Central memory CD8-positive, alpha-beta T cell (primary cell): Measurements from ENCODE around the gene TSPAN18.

Source experiments
- ATAC-seq: fragments of 150-1000 bp; cut with Tn5 transposase; replicated peaks from 2 replicates; pipeline ENCODE4 v1.10.0; 2022; ENCODE audit warnings: mild to moderate bottlenecking, moderate FRiP score, moderate number of reproducible peaks; ENCODE audit not compliant: poor library complexity, severe bottlenecking; ENCODE audit errors: extremely low read depth
- DNase-seq, 2 donors: peaks; one replicate each; pipeline ENCODE4 v3.0.0; 2021; ENCODE audit warnings: low spot score in 2 of 2
- H3K27ac Mint-ChIP-seq: one replicate; pipeline ENCODE4 v1.8.0; 2022; ENCODE audit warnings: low read depth, mild to moderate bottlenecking, moderate library complexity, mixed read lengths
- H3K27me3 Mint-ChIP-seq: one replicate; pipeline ENCODE4 v1.8.0; 2022; ENCODE audit warnings: mixed read lengths
- H3K36me3 Mint-ChIP-seq: one replicate; pipeline ENCODE4 v1.8.0; 2022; ENCODE audit warnings: mild to moderate bottlenecking, moderate library complexity, mixed read lengths; ENCODE audit not compliant: insufficient read depth
- H3K4me1 Mint-ChIP-seq: one replicate; pipeline ENCODE4 v1.8.0; 2022; ENCODE audit warnings: mixed read lengths
- H3K4me3 Mint-ChIP-seq: one replicate; pipeline ENCODE4 v1.8.0; 2022; ENCODE audit warnings: mild to moderate bottlenecking, moderate library complexity, mixed read lengths
- H3K9me3 Mint-ChIP-seq: one replicate; pipeline ENCODE4 v1.8.0; 2022; ENCODE audit warnings: mixed read lengths

The TSPAN18 gene

DNA sequence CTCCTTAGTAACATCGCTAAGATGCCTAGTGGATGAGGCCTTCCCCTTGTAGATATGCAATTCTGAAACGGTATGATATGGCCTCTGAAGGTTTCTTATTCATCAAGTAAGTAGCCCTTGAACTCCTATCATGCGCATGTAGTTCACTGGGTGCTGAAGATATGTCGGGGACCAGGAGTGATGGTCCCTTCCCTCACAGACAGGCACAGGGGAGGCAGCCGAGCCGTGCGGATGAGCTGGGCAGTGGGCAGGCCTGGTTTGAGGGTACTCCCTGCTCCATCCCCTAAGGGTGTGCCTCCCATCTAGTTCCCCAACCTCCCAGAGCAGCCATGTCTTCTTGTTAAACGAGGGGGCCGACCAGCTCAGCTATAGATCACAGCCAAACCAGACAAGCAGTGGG lies 183.8 kb downstream of the TSPAN18 start:
- H3K27ac Mint-ChIP-seq, result no peak overlapping the region
- H3K9me3 Mint-ChIP-seq, result no peaks in the 10 kb centered on the region
- no peak for DNase-seq
- H3K4me1 Mint-ChIP-seq, result no peaks in the 10 kb centered on the region
- ATAC-seq, result no peak
- H3K36me3 Mint-ChIP-seq, result peaks cover 6% of the 10 kb centered on the region
- H3K4me3 Mint-ChIP-seq, result no peak overlapping the region
- no peaks in the 10 kb centered on the region for H3K27me3 Mint-ChIP-seq

DNA sequence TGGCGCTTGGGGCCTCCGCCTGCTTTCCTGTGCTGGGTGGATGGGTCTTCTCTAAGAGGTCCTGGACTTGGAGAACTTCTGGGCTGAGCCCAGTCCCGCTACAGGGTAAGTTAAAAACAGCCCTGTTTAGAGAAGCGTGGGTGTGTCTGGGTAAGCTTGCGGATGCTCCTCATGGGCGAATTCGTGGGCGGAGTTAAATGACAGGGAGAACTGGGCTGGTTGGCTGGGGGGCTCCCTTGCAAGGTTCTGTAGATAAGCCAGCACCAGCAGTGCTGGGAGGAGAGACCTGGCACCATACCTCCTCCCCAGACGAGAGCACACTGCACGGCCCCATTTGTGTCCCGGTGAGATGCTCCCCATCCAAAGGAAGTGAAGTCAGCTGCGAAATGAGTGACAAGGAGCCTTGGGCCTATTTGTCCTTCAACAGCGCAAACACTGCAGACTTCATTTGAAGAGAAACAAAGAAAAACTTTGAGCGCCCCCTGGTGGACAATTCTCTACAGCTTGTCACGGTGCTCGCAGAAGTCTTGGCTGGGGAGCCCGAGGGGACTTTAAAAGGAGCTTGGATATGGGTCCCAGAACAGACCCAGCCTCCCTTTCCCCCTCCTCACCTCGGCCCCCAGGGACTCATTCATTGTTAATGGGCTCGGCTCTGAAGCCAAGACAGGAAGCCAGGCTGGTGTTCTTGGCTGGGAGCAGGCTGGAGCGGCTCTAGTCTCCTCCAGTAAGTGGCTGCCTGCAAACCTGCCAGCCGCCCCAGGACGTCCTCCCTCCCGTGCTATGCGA lies 184.5 kb downstream of the TSPAN18 start:
- DNase-seq, result peak; percentile 73 to 84
- Mint-ChIP-seq H3K9me3 (no peaks in the 10 kb centered on the region), H3K4me1 (no peaks in the 10 kb centered on the region), H3K27me3 (no peaks in the 10 kb centered on the region), H3K36me3 (peaks cover 6% of the 10 kb centered on the region), H3K27ac (no peak overlapping the region), H3K4me3 (no peak overlapping the region)
- peak; percentile 74 for ATAC-seq

DNA sequence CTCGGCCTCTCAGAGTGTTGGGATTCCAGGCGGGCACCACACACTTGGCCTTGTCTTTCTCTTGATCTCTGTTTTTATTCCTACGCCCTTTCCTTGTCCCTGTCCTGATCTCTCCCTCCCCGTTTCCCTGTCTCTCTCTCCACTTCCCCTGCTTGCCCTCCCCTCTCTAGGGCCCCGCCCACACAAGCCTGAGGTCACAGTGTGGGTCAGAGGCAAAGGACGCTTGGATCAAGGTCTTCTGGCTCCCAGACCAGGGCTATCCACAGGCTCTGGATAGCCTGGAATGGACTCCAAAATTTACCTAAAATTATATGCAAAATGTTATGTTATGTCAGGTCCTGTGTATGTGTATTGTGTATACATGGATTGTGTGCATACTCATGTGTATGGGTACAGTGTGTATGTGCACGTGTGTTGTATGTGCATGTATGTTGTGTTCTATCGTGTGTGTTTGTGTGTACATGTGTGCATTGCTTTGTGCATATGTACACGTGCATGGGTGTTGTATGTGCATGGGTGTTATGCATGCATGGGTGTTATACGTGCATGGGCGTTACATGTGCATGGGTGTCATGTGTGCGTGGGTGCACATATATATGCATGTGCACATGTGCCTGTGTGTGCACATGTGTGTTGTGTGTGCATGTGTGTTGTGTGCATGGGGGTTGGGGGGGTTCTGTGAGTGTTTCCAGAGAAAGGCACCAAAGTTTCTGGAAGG lies 185.7 kb downstream of the TSPAN18 start:
- no peaks in the 10 kb centered on the region for H3K9me3 Mint-ChIP-seq
- DNase-seq (no peak), ATAC-seq (no peak)
- peaks cover 6% of the 10 kb centered on the region for H3K36me3 Mint-ChIP-seq
- no peak overlapping the region for H3K4me3 Mint-ChIP-seq
- H3K27ac Mint-ChIP-seq, result no peak overlapping the region
- no peaks in the 10 kb centered on the region for H3K27me3 Mint-ChIP-seq
- no peaks in the 10 kb centered on the region for H3K4me1 Mint-ChIP-seq

DNA sequence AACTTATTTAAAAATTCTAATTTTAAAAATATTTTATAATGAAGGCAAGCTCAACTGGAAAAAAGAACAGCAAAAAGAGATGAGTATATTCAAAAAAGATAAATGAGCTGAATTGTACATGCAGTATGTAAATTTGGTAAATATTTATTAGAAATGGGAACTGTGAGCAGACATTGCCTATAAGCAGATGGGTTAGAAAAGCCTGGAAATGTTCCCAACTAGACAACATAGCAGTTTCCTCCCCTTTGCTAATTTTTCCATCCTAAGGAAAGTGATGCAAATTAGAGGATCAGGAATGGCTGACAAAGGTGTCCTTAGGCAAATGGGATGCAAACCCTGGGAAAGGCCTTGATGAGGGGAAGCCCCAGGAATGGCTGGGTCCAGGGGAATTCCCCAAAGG lies 186.7 kb downstream of the TSPAN18 start:
- no peak for ATAC-seq
- no peaks in the 10 kb centered on the region for H3K9me3 Mint-ChIP-seq
- H3K27ac Mint-ChIP-seq, result no peak overlapping the region
- H3K27me3 Mint-ChIP-seq, result no peaks in the 10 kb centered on the region
- DNase-seq, result no peak
- no peaks in the 10 kb centered on the region for H3K4me1 Mint-ChIP-seq
- H3K4me3 Mint-ChIP-seq, result no peak overlapping the region
- peaks cover 4% of the 10 kb centered on the region for H3K36me3 Mint-ChIP-seq

DNA sequence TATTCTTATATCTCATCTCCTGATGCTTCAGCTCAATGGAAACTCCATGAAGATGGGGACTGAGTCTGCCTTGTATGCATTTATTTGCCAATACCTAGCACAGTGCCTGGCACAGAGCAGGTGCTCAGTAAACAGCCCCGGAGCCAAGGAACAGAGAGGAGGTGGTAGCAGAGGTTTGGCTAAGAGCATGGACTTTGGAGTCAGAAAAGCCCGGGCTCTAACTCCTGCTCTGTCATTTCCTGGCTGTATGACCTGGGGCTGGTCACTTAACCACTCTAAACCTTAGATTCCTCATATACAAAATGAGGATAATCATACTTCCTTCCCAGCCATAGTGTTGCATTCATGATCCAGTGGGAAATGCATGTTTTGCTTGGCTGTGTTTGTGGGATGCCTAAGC lies 187.3 kb downstream of the TSPAN18 start:
- ATAC-seq, result no peak
- no peaks in the 10 kb centered on the region for H3K9me3 Mint-ChIP-seq
- H3K36me3 Mint-ChIP-seq, result peaks cover 4% of the 10 kb centered on the region
- H3K4me1 Mint-ChIP-seq, result no peaks in the 10 kb centered on the region
- no peak for DNase-seq
- no peak overlapping the region for H3K4me3 Mint-ChIP-seq
- no peaks in the 10 kb centered on the region for H3K27me3 Mint-ChIP-seq
- H3K27ac Mint-ChIP-seq, result no peak overlapping the region

DNA sequence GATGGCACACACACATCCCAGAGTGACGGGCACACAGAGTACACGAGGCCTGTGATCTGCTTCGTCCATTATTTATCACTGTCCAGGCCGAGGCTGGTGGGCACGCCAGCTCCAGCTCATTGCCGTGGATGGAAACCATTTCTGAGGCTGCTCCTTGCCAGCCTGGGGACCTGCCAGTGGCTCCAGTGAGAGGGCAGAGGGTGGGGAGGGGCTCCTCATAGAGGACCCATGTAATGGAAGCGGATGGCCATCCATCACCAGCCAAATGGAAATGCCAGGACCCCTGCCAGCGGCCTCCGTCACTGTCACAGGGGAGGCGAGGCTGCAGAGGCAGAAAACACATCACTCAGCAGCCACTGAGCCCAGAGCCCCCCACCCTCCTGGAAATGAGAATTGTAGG lies 188.2 kb downstream of the TSPAN18 start:
- H3K27me3 Mint-ChIP-seq, result no peaks in the 10 kb centered on the region
- no peaks in the 10 kb centered on the region for H3K9me3 Mint-ChIP-seq
- ATAC-seq, result no peak
- no peaks in the 10 kb centered on the region for H3K4me1 Mint-ChIP-seq
- DNase-seq, result no peak
- peaks cover 4% of the 10 kb centered on the region for H3K36me3 Mint-ChIP-seq
- H3K4me3 Mint-ChIP-seq, result no peak overlapping the region
- no peak overlapping the region for H3K27ac Mint-ChIP-seq

DNA sequence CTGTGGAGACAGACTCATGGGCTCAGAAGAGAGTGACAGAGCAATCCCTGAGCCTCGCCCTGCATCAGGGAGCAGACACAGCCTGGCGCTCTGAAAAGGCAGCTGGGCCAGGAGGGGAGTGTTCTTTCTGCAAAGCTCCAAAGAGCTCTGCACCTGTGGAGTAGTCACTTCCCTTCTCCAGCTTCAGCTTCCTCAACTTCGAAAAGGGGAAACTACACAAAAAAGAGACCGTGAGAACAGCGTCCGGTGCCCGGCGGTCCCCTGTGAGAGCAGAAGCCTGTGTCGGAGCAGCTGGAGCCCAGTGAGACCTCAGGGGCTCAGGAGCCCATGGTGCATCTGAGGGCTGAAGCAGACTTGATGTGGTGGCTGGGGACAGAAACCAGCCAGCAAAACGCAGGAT lies 188.9 kb downstream of the TSPAN18 start:
- Mint-ChIP-seq H3K9me3 (no peaks in the 10 kb centered on the region), H3K4me3 (no peak overlapping the region)
- peak; percentile 25 for ATAC-seq

DNA sequence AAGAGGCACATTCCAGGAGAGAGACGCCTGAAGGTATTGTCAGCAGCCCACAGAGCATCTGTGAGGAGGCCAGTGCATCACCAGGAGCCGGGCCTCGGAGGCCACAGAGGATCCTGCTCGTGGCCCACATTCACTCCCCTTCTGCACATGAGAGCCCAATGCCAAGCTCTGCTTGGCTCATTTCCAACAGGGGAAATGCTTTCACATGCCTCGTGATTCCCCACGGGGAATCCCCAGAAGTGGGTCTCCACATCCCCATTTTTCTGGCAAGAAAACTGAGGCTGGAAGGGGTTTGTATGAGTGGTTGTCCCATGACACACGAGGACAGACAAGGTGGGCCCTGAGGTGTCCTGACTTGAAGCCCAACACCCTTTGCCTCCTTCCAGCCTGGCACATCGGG lies 189.6 kb downstream of the TSPAN18 start:
- no peak for DNase-seq
- ATAC-seq, result no peak
- H3K4me3 Mint-ChIP-seq, result no peak overlapping the region
- no peaks in the 10 kb centered on the region for H3K9me3 Mint-ChIP-seq
- no peak overlapping the region for H3K27ac Mint-ChIP-seq
- H3K36me3 Mint-ChIP-seq, result peaks cover 3% of the 10 kb centered on the region
- no peaks in the 10 kb centered on the region for H3K27me3 Mint-ChIP-seq
- no peaks in the 10 kb centered on the region for H3K4me1 Mint-ChIP-seq

More for the DNA sequence above, 188.9 kb downstream of the TSPAN18 start:
- no peak for DNase-seq
- Mint-ChIP-seq H3K27ac (no peak overlapping the region), H3K4me1 (no peaks in the 10 kb centered on the region), H3K36me3 (peaks cover 4% of the 10 kb centered on the region), H3K27me3 (no peaks in the 10 kb centered on the region)

DNA sequence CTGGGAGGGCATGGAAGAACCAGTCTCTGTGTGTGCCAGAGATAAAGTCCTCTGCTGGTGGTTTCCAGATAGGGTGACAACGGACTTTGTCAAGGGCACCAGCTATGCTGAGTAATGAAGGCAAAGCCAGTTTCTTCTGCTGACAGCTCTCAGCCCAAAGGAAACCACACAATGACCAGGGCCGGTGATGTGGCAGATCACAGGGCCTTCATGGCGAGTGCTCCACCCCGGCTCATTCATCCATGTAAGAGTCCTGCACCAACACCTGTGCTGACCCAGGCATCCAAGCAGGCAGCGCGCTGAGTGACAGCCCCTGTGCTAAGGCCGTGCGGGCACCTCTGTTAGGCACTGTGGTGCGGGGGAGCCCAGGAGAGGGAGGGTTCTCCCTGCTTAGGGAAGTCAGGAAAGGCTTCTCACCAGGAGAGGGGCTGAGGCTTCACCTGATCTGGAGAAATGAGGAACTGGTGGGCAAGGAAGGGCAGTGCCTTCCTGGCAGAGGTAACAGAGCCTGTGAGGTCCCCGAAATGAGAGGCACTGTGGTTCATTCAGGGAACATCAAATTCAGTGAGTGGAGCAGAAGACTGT lies 190.1 kb downstream of the TSPAN18 start:
- no peak overlapping the region for H3K27ac Mint-ChIP-seq
- no peaks in the 10 kb centered on the region for H3K9me3 Mint-ChIP-seq
- no peak for ATAC-seq
- H3K36me3 Mint-ChIP-seq, result peaks cover under 1% of the 10 kb centered on the region
- H3K4me3 Mint-ChIP-seq, result no peak overlapping the region
- H3K4me1 Mint-ChIP-seq, result no peaks in the 10 kb centered on the region
- no peak for DNase-seq
- H3K27me3 Mint-ChIP-seq, result no peaks in the 10 kb centered on the region

DNA sequence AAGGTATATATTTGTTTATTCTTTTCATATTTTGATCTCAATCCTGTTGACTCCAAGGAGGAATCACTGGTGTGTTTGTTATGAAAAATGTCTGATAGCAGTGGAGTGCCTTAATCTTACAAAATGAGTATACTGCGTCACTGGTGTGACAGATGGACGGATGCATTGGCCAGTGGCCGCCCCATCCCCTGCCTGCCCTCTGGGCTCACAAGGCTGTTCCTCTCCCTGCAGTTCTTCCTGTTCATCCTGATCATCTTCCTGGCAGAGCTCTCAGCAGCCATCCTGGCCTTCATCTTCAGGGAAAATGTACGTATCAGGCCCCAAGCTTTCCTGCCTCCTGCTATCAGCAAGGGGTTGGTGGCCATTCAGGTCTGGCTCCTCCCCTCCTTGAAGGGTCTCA lies 191.0 kb downstream of the TSPAN18 start:
- H3K27me3 Mint-ChIP-seq, result no peaks in the 10 kb centered on the region
- no peaks in the 10 kb centered on the region for H3K36me3 Mint-ChIP-seq
- no peak for DNase-seq
- no peak overlapping the region for H3K27ac Mint-ChIP-seq
- H3K4me1 Mint-ChIP-seq, result no peaks in the 10 kb centered on the region
- H3K9me3 Mint-ChIP-seq, result no peaks in the 10 kb centered on the region
- no peak for ATAC-seq
- no peak overlapping the region for H3K4me3 Mint-ChIP-seq

DNA sequence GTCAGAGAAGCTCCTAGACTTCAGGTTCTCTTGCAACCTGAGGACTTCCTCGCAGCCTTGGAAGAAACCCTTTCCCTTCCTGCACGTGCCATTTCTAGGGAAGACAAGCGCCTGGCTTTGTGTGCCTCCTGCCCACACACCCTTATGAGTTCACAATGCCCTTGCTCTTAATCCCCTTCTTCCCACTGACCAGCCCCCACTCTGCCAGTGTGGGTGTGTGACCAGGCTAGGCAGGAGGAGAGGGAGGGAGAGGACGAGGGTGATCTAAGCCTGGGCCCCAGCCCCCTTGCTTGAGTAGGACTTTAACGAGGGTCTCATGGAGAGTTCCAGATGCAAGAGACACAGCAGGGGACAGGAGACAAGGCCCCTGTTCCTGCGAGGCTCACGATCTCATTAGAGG lies 193.7 kb downstream of the TSPAN18 start:
- no peaks in the 10 kb centered on the region for H3K27me3 Mint-ChIP-seq

DNA sequence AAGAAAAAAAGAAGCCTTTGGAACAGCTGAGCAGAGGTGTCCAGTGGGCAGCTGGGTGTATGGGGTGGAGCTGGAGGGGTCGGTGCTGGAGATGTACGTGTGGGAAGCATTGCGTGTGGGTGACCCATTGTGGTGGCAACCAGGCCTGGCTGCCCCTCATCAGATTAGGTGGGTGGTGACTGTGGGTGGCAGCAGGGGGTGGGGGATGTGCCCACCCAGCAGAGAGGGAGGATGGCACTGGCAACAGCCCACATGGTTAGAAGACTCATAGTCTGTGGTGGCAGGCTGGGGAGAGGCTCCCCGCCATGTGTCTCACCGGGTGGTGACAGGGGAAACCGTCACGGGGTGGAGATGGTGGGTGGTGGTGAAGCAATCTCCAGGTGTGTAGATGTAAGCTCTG lies 196.4 kb downstream of the TSPAN18 start:
- Mint-ChIP-seq H3K36me3 (peaks cover 2% of the 10 kb centered on the region), H3K4me1 (peaks cover 5% of the 10 kb centered on the region), H3K4me3 (no peak overlapping the region), H3K9me3 (no peaks in the 10 kb centered on the region), H3K27me3 (no peaks in the 10 kb centered on the region), H3K27ac (no peak overlapping the region)
- DNase-seq, result no peak
- no peak for ATAC-seq

More for the DNA sequence above, 193.7 kb downstream of the TSPAN18 start:
- H3K9me3 Mint-ChIP-seq, result no peaks in the 10 kb centered on the region
- no peak overlapping the region for H3K4me3 Mint-ChIP-seq
- DNase-seq, result no peak
- H3K27ac Mint-ChIP-seq, result no peak overlapping the region
- no peak for ATAC-seq
- no peaks in the 10 kb centered on the region for H3K4me1 Mint-ChIP-seq
- H3K36me3 Mint-ChIP-seq, result no peaks in the 10 kb centered on the region

DNA sequence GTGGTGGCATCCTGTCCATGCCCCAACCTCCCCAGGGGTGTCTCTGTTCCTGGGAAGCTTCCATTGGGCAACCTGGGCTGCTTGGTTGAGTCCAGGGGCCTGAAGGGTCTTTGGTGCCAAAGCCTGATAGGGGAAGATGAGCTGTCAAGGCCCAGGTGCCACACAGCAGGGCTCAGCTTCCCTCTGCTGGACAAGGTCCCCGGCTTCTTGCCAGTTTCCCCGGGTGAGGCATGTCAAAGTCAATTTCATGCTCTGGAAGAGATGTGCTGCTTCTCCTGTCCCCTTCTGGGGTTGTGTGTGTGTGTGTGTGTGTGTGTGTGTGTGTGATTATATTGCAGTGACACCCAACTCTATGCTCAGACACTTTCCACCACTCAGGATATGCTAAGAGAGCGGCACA lies 197.0 kb downstream of the TSPAN18 start:
- Mint-ChIP-seq H3K9me3 (no peaks in the 10 kb centered on the region), H3K4me3 (no peak overlapping the region), H3K27ac (no peak overlapping the region), H3K27me3 (no peaks in the 10 kb centered on the region), H3K36me3 (peaks cover 2% of the 10 kb centered on the region), H3K4me1 (peaks cover 5% of the 10 kb centered on the region)
- no peak for DNase-seq
- no peak for ATAC-seq
